DMS79 treated with DMSO at 0.1 percent for 48 hours (cell line): ENCODE results near the gene TAF9B.
"Not testable (repeated sequence)": the region's sequence is repeated elsewhere in the genome, so short reads cannot be mapped to it uniquely, and the experiment has no call there.

Source experiments
- DNase-seq: peaks from one replicate; lab custom pipeline; 2025; lab: John Stamatoyannopoulos, UW

The TAF9B gene, protein sequence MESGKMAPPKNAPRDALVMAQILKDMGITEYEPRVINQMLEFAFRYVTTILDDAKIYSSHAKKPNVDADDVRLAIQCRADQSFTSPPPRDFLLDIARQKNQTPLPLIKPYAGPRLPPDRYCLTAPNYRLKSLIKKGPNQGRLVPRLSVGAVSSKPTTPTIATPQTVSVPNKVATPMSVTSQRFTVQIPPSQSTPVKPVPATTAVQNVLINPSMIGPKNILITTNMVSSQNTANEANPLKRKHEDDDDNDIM

DNA sequence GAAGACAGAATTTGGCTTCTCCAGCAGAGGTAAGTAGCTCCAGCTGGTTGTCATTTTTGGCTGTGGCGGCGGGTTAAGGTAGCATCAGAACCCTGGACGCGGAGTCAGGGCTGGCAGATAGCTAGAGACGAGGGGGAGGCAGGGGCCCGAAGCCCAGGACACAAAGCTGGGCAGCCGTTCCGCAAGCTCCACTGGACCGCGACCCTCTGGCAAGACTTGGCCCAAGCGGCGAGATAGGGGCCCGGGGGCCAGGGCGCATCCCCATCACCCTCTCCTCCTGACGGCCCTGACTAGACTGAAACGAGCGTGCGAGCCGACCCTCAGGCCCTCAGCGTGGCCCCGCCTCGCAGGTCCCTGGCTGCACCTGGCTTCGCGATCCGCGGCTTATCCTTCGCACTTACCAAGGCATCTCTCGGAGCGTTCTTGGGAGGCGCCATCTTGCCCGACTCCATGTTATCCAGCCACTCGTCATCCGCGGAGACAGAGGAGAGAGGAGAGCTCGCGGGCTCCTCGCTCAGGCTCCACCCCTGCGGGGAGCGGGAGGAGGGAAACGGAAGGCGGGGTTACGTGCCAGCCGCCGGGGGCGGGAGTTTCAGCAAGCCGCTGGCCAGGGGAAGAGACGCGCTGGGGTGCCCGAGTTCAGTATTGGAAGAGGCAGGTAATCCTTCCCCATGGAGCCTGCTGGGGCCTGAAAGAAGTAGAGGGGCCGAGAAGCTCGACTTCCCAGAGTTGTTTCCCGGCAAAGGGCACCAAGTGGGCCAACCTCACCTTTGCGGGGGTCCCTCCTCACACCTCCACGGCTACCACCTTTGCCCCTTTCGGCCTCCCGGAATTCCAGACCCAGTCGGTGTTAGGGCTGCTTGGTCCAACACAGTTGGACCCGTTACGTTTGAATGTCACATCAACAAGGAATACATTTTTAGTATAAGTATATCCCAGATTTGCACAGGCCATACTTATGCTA, at the start of gene TAF9B:
Gene TAF9B, minus strand, starts transcription at position 491 of the 964 bp plus-strand sequence. Its CDS starts 39 bp downstream, at position 452.
- DNase-seq = peak; percentile 64

DNA sequence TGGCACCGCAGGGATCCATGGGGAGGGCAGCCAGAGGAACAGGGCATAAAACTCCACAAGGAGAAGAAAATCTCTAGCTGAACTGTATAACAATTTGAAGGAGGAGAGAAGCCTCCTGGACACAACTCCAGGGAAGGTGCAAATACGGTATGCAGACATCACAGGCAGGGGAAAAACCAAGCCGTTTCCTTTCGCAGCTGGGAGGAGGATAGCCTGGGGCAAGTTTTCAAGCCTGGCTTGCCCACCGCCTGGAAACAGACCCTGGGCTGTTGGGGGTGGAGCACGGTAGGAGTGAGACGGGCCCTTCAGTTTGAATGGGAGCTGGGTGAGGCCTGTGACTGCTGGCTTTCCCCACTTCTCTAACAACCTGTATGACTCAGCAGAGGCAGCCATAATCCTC, 43.4 kb upstream of the TAF9B start:
- no peak for DNase-seq

DNA sequence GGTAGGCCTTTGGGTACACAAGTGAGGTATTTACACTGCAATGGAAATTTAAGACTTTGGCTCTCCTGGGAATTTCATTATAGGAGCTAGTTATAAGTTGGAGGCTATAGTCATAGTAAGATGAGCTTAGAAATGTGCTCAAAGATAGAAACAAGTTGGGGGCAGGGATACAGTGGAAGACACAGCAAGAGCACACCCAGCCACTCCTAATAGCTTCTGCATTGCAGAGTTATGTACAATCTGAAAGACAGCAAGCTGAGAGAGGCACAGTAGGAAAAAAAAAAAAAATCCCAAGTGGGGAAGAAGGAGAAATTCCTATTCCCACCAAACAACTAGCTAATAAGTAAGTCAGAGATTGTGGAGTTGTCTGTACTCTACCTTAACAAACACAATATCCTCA, 41.9 kb upstream of the TAF9B start:
- no peak for DNase-seq

DNA sequence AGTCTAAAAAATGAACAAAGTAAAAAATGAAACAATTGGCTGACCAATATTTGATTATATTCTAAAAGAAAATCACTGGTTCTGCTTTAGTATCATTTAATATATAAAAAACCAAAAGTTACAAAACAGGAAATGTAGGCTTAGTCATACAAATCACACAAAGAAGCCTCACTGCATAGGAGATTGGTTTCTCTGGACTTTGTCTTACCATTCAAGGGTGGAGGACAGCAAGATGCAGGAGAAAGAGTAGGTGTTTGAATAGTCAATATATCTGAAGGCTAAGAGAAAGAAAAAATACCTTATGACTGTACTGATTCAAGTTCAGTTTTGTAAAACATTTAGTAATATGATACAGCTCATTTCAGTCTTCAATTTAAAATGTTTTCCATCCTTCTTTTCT, 28.6 kb upstream of the TAF9B start:
- DNase-seq = no peak

DNA sequence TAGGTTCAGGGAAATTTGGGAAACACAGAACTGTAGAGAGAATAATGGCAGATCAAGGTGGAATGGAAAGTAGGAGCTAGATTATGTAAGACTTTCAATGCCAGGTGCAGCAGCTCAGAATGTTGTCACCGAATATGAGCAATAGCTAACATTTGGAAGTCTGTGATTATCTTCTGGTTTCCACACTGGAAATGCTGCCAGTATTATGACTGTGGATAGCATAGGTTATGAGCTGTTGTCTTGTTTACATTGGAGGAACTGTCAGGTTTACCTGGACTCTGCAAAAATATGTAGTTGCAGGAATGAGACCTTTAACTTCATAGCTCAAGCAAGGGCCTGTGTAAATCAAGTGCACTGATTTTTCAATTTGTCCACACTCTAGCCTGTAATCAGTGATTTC, 26.0 kb upstream of the TAF9B start:
- no peak for DNase-seq

DNA sequence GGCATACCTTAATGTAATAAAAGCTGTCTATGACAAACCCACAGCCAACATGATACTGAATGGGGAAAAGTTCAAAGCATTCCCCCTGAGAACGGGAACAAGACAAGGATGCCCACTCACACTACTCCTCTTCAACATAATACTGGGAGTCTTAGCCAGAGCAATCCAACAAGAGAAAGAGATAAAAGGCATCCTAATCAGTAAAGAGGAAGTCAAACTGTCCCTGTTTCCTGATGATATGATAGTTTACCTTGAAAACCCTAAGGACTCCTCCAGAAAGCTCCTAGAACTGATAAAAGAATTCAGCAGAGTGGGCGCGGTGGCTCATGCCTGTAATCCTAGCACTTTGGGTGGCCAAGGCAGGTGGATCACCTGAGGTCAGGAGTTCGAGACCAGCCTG, 23.7 kb upstream of the TAF9B start:
- not testable (repeated sequence) for DNase-seq

DNA sequence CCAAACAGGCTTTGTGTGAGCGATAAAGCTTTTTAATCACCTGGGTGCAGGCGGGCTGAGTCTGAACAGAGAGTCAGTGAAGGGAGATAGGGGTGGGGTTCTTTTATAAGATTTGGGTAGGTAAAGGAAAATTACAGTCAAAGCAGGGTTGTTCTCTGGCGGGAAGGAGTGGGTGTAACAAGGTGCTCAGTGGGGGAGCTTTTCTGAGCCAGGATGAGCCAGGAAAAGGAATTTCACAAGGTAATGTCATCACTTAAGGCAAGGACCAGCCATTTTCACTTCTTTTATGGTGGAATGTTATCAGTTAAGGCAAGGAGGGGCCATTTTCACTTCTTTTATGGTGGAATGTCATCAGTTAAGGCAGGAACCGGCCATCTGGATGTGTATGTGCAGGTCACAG, 21.3 kb upstream of the TAF9B start:
- DNase-seq = not testable (repeated sequence)

DNA sequence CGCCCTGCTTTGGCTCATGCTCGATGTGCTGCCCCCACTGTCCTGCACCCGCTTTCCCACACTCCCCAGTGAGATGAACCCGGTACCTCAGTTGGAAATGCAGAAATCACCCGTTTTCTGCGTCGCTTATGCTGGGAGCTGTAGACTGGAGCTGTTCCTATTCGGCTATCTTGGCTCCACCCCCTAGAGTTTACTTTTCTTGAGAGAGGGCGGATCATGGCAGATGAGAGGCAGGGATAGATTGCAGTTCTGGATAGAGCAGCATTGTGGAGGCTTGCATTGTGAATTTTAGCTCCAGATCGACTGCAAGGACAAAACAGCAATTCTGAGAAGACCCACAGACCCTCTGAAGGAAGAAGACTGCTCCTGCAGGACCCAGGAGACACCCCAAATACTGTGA, 18.4 kb upstream of the TAF9B start:
- DNase-seq = not testable (repeated sequence)

DNA sequence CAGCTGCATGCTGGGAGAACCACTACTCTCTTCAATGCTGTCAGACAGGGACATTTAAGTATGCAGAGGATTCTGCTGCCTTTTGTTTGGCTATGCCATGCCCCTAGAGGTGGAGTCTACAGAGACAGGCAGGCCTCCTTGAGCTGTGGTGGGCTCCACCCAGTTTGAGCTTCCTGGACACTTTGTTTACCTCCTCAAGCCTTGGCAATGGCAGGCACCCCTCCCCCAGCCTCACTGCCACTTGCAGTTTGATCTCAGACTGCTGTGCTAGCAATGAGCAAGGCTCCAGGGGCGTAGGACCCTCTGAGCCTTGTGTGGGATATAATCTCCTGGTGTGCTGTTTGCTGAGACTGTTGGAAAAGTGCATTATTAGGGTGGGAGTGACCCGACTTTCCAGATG, 17.9 kb upstream of the TAF9B start:
- DNase-seq = not testable (repeated sequence)

DNA sequence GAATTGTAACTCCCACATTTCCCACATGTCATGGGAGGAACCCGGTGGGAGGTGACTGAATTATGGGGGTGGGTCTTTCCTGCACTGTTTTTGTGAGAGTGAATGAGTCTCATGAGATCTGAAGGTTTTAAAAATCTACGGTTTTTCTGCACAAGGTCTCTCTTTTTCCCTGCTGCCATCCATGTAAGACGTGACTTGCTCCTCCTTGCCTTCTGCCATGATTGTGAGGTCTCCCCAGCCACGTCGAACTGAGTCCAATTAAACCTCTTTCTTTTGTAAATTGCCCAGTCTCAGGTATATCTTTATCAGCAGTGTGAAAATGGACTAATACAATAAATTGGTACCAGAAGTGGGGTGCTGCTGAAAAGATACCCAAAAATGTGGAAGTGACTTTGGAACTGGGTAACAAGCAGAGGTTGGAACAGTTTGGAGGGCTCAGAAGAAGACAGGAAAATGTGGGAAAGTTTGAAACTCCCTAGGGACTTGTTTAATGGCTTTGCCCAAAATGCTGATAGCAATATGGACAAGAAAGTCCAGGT, 7.6 kb upstream of the TAF9B start:
- DNase-seq = not testable (repeated sequence)

DNA sequence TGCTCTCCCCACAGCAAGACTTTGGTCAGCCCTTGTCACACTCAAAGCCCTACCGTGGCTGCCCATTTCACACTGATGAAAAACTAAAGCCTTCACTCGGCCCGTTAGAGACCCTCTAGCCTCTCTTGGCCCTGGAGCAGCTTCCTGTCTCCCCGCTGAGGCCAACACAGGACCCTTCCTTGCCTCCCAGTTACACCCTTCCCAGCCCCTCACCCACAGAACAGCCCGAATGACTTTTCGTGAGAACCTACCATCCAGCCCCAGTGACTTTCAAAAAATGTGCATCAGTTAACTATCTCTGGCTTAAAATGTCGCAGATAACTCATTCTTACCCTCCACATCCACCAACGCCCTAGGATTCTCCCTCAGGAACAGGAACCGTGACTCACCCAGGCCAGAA, 756 bp upstream of the TAF9B start:
- DNase-seq = no peak

DNA sequence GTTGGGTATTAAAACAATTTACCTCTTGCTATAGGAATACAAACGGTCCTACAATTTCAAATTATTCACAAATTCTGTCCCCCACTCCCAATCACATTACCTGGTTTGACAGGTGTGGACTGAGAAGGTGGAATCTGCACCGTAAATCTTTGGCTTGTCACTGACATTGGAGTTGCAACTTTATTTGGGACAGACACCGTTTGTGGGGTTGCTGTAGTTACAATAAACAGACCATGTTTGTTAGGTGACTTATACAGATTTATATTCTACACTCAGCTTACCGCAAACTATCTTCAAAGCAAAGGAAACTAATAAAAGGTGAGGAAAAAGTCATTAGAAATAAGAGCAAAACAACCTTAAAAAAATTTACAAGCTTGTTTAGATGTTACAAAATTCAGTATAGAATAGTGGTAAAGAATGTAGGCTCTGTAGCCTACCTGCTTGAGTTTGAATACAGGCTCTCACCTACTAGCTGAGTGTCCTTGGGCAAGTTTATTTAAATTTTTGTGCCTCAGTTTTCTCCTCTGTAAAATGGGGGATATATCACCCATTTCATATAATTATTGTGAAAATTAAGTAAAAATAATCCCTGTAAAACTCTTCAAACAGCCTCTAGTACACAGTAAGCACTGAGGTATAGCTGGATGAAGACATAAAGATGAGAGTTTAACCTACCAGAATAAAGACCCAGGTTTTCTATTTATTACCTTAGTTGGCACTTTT, 6.1 kb downstream of the TAF9B start:
- no peak for DNase-seq

DNA sequence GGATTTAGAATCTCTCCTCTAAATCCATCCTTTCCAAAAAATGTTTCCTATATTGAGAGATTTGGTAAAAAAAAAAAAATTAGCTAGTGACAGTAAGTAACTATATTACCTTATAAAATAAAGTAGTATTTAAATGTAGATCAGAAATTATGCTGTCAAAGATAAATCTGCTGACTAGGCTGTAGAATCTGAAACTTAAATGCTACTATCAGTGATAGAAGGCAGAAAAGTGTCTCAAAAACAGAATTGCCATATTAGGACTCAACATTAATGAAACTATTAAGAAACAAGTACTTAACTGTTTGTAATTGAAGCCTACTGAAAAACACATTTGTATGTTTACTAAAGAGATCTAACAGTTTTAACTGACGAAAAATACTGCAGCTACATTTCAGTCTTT, 8.3 kb downstream of the TAF9B start:
- no peak for DNase-seq

DNA sequence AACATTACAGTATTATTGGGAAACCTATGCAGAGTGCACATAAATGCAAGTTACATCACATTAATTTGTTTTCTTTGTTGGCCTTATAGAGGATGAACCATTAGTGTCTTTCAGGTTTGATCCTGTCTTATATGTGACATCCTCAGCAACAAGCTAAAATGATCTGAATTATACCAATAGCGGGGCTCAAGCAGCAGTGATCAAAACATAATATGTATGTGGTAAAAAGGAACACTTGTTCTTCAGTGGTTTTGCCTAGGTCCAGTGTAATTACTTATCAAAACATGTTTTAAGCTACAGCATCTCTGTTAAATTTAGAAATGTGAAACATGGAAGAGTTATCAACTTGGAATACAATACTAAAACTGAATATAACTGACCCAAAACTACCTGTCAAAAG, 9.1 kb downstream of the TAF9B start:
- DNase-seq = no peak

DNA sequence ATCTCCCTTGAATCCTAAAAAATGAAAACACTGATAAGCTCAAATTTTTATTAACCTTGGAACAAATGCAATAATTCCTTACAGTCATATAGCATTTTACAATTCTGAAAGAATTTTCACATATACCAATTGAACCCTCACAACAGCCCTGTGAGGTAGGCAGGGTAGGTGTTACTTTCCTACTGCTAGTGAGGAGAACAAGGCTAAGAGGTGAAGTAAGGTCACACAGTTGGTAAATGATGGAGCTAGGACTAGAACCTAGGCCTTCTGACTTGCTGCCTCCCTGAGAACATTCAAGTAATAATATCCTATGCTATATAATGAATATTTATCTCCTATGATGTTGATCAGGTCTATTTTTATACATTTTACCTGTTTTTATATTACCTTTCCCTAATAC, 9.7 kb downstream of the TAF9B start:
- no peak for DNase-seq

DNA sequence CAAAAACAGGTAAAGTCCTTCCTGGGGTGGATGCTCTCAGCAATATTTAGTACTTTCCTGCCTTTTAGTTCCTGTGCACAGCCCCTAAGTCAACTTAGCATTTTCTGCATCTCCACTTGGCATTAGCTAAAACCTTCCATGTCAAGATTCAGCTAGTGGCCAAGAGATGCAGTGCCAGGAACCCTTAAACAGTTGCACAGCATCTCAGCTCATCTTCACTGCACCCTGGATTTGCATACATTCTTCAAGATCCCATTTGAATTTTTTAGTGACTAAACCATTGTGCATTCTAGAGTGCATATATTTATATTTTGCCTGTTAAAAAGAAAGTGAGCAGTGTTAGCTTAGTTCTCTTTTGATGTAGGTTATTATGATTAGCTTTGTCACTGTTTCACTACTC, 13.7 kb downstream of the TAF9B start:
- not testable (repeated sequence) for DNase-seq

DNA sequence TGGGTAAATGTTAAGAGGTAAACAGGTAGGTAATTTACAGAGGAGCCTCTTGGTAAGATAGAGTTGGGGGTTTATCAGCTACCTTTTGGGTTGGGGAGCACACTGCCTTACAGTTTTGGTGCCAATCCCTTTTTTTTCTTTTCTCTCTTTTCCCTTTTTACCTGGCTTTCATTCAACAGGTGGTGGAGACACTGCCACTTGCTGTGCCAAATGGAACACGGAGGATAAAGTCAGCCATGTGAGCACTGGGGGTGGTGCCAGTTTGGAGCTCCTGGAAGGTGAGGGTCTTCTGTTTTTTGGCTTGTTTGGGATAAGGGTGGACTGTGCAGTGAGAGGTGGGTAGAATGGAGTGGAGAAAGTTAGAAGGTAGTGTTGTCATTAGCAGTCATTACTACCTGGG, 14.3 kb downstream of the TAF9B start:
- no peak for DNase-seq

DNA sequence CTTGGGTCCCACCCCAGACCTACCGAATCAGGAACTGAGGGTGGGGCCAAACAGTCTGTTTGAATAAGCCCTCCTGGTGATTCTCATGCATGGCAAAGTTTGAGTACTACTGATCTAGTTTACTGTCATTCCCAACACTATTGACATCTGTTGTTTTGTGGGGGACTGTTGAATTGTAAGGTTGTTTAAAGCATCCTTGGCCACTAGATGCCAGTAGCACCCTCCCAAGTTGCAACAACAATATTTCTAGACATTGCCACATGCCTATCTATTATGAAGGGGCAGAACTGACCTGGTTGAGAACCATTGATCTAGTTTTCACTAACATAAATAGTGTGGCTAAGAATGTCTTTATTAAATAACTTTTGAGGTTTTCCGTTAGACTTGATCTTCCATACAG, 15.1 kb downstream of the TAF9B start:
- no peak for DNase-seq

DNA sequence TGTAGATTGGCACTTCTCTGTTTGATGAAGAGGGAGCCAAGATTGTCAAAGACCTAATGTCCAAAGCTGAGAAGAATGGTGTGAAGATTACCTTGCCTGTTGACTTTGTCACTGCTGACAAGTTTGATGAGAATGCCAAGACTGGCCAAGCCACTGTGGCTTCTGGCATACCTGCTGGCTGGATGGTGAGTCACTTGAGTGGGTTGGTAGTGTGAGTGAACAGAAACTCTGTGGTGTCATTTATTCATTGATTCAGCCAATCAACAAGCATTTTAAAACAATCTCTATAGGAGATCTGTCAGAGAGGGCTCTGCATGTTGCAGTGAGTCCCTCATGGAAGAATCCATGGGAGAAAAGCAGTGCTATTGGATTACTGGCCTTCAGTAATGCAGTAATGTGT, 16.3 kb downstream of the TAF9B start:
- no peak for DNase-seq

DNA sequence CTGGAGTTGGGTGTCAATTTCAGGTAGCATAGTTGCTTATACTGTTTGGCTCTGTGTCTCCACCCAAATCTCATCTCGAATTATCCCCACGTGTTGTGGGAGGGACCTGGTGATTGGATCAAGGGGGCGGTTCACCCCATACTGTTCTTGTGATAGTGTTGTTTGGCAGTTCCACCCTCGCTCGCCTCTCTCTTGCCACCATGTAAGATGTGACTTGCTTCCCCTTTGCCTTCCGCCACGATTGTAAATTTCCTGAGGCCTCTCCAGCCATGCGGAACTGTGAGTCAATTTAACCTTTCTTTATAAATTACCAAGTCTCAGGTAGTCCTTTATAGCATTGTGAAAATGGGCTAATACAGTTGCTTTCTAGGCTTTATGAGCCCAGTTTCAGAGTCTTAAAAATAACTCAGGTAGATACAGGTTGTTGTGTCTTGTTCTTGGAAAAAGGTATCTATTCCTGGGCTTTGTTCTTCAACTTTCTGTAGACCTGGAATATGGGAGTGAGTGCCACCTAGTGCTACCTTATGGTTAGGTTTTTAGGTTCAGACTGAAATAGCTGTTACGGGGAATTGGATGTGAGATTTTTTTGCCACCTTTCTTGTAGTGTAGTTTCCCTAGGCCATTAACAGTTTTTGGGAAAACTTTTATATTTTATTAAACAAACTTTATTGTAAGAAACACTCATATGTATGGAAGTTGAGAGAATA, 19.8 kb downstream of the TAF9B start:
- no peak for DNase-seq

DNA sequence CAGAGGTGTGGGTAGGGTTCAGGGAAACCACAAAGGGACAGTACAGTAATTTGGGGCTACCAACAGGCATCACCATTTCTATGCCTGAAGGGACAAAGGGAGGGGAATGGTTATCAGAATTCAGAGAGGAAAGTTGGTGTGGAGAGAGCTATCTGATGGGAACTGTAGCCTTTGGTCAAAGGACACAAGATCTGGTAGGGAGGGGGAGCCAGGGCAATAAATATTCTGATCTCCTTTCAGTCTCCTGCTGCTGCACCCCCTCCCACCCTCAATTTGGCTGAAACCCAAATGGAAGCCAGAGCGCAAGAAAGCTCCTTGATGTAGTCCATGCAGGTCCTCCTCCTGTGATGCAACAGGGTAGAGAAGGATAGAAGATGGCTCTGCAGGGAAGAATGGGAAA, 20.8 kb downstream of the TAF9B start:
- no peak for DNase-seq

DNA sequence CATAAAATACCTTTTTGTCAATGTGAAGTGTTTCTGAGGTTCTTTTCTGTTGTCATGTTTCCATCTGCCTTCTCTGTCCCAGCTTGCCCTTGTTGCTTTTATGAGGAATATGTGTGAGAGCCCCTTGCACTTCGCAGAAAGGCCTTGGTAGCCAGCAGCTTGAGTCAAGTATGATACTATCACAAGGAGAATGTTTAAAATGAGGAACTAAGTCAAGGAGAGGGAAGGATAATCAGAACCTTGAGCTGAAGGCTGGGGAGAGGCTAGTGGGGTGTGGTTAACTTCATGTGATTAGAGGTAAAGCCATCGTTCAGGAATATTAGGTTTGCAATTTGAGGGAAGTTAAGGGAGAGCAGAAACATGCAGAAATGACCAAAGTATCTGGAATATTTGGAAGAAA, 22.7 kb downstream of the TAF9B start:
- DNase-seq = no peak
